H1 (cell line): ENCODE measurements around the gene RIMBP2. TPM values are rescaled to one million over a fixed set of nuclear protein-coding genes. Genes with fewer than 3 reads are reported as not detected.

ENCODE experiments used
- ASH2L ChIP-seq: fragments of 200-600, 300-600 bp; sonication (generic); IDR thresholded peaks from one replicate; pipeline ENCODE4 v1.7.1; 2017; ENCODE audit warnings: low read length
- EGR1 ChIP-seq: IDR thresholded peaks from 2 replicates; pipeline ENCODE4 v1.6.1; 2011; ENCODE audit warnings: low read depth, low read length, borderline replicate concordance
- RAD21 ChIP-seq, 2 experiments: IDR thresholded peaks in 1 of 2; conservative IDR thresholded peaks in 1 of 2; 2 replicates each; pipeline ENCODE4 v1.6.1; 2011; ENCODE audit warnings: low read depth in 2 of 2, low read length in 2 of 2, improper control_type of control experiment in 1 of 2, inconsistent platforms in 1 of 2, mild to moderate bottlenecking in 1 of 2, moderate library complexity in 1 of 2
- RBBP5 ChIP-seq: IDR thresholded peaks from 2 replicates; pipeline ENCODE4 v1.7.1; 2012; ENCODE audit warnings: low read depth, mild to moderate bottlenecking, inconsistent platforms, low read length, moderate library complexity, borderline replicate concordance
- SIX5 ChIP-seq: IDR thresholded peaks from 2 replicates; pipeline ENCODE4 v1.6.1; 2011; ENCODE audit warnings: mild to moderate bottlenecking, low read depth, low read length
- SP2 ChIP-seq: IDR thresholded peaks from 2 replicates; pipeline ENCODE4 v1.6.1; 2012; ENCODE audit warnings: mild to moderate bottlenecking, low read length, inconsistent platforms
- SRF ChIP-seq: IDR thresholded peaks from 2 replicates; pipeline ENCODE4 v1.6.1; 2011; ENCODE audit warnings: mild to moderate bottlenecking, low read depth, low read length, moderate library complexity
- polyA plus RNA-seq, 7 experiments: library from polyadenylated mRNA; depleted of rRNA in 3 of 7; stranded (reverse) in 5 of 7; unstranded in 2 of 7; fragments of >200 nt in 5 of 7; fragments of 200-250 nt in 2 of 7; gene quantifications; 1 replicate in 5 of 7; 2 replicates in 1 of 7; 4 replicates in 1 of 7; pipeline versions ENCODE4 v1.2.1 to v1.2.3, GENCODE V29; 2011 to 2013; ENCODE audit warnings: missing spikeins in 2 of 7, mixed read lengths in 2 of 7
- total RNA-seq: library from RNA; stranded (reverse); fragmentation: NEBNext Ultra II Directional; extraction: Animal tissue kit (Norgen Biotek cat#: 25700); gene quantifications from 2 replicates; pipeline ENCODE4 v1.2.1, GENCODE V29; 2021

The RIMBP2 gene
- total and polyA plus RNA-seq, 2 of the 8 experiments (the other 6 are each of a cell fraction or from before 2014, with no cell fraction given) = 0.18 to 0.65 TPM

GRCh38 chr12:130521375-130522124 lies 194.5 kb downstream of the RIMBP2 start (continued):
- no peak for TF ChIP-seq SP2
- TF ChIP-seq SRF = no peak
- no peak for TF ChIP-seq ASH2L
- TF ChIP-seq RAD21 (IDR thresholded peaks at IDR 0.05 in 1 of 2, conservative IDR thresholded peaks at IDR 0.05 in 1 of 2; ENCODE audit: low read depth in 2 of 2, low read length in 2 of 2) = no peak
- TF ChIP-seq RBBP5 = no peak
- TF ChIP-seq EGR1 = no peak
- TF ChIP-seq SIX5 = no peak
